Measurements from ENCODE around the gene DGKG. TPM values are rescaled to one million over a fixed set of nuclear protein-coding genes. Genes with fewer than 3 reads are reported as not detected.

DGKG gene
- total and polyA plus RNA-seq, 10 of the 15 experiments (the other 5 are each of a cell fraction or from before 2014, with no cell fraction given), result 0.39 to 6.2 (median 4.7) TPM

- TF ChIP-seq RELA (IDR thresholded peaks at IDR 0.05; ENCODE audit: borderline replicate concordance, partially characterized antibody), result no peak
- TF ChIP-seq ETV6 (conservative IDR thresholded peaks at IDR 0.05 in 1 of 2, IDR thresholded peaks at IDR 0.05 in 1 of 2; ENCODE audit: borderline replicate concordance in 1 of 2, low read depth in 1 of 2), result peak in 1 of 2 experiments; percentile 27; a peak in 1 of 4 replicates
- no peak for TF ChIP-seq SUPT20H (IDR thresholded peaks at IDR 0.05; ENCODE audit: borderline replicate concordance, control insufficient read depth, low read depth, low read length)
- no peak for TF ChIP-seq MTA3 (IDR thresholded peaks at IDR 0.05; ENCODE audit: borderline replicate concordance, low read length)
- TF ChIP-seq BCL11A (IDR thresholded peaks at IDR 0.05; ENCODE audit: low read depth, low read length), result no peak
- no peak for TF ChIP-seq NR2C1 (IDR thresholded peaks at IDR 0.05)
These were observed 152.0 kb downstream of the DGKG start (continued) for GRCh38 chr3:186209810-186210752.

- CTCF ChIA-PET, result interaction anchor here (0.7 to 2.7 kb wide), 10 partner anchors 10 to 331 kb away, joined by 3 to 10 read pairs (median 4); no protein-coding TSS in a partner anchor
- no peak overlapping the region for H3K4me2 ChIP-seq (ENCODE audit: control insufficient read depth, insufficient read depth)
- no peak for DNase-seq (ENCODE audit: low read depth, low spot score)
- RAD21 ChIA-PET (ENCODE audit: unreplicated experiment), result interaction anchor here (1.1 to 1.9 kb wide), 5 partner anchors 22 to 332 kb away, joined by 3 to 5 read pairs (median 4); no protein-coding TSS in a partner anchor
- no TSS peak for BruUV-seq (replicated peaks)
- H3K36me3 ChIP-seq (ENCODE audit: control insufficient read depth in 2 of 2, insufficient read depth in 2 of 2, low read length in 1 of 2), result no peaks in the 10 kb centered on the region
- H3K79me2 ChIP-seq (ENCODE audit: control insufficient read depth, insufficient read depth, low read length), result no peaks in the 10 kb centered on the region
- 89% methylated on average over 8 of the region's 8 CpGs for WGBS (ENCODE audit: insufficient coverage, insufficient replicate concordance, low lambda C conversion rate, missing lambda C conversion rate)
- H3K27ac ChIP-seq (ENCODE audit: control insufficient read depth, insufficient read depth), result no peak overlapping the region
- no peaks in the 10 kb centered on the region for H4K20me1 ChIP-seq (ENCODE audit: control insufficient read depth, insufficient read depth)
- H3K27me3 ChIP-seq (replicated peaks in 1 of 2; ENCODE audit: control insufficient read depth in 2 of 2, insufficient read depth in 2 of 2, low read length in 1 of 2), result no peaks in the 10 kb centered on the region; a peak in 1 of 4 replicates
- in situ Hi-C loops (cut with MboI), result no loop called here
- peaks cover 14% of the 10 kb centered on the region for H3K4me1 ChIP-seq (ENCODE audit: control insufficient read depth, insufficient read depth, low read length)
- H3K4me3 ChIP-seq, result no peak overlapping the region
- POLR2A ChIA-PET, result interaction anchor here (1.1 to 1.3 kb wide), 2 partner anchors 10 to 22 kb away, joined by 3 read pairs; no protein-coding TSS in a partner anchor
- no peak for TF ChIP-seq JUND (IDR thresholded peaks at IDR 0.05; ENCODE audit: low read depth, low read length)
- TF ChIP-seq RAD21 (IDR thresholded peaks at IDR 0.05; ENCODE audit: insufficient read depth, low read depth, low read length), result peak; percentile 38; the same call in 1 of the 2 replicates
- TF ChIP-seq MTA3 (IDR thresholded peaks at IDR 0.05; ENCODE audit: borderline replicate concordance, low read length), result no peak
- TF ChIP-seq CTCF (IDR thresholded peaks at IDR 0.05 in 2 of 3, conservative IDR thresholded peaks at IDR 0.05 in 1 of 3; ENCODE audit: control insufficient read depth in 2 of 3, extremely low read depth in 1 of 3, insufficient read depth in 1 of 3, low read depth in 3 of 3, low read length in 3 of 3), result peak in 1 of 3 experiments; percentile 4; a peak in 1 of 6 replicates
- intact Hi-C loops (cut with micrococcal nuclease; ENCODE audit: unreplicated experiment), result no loop called here
- FAIRE-seq, result no peak
- ATAC-seq, result no peak
- H2AFZ ChIP-seq (ENCODE audit: control insufficient read depth, low read depth, low read length), result no peak overlapping the region
- no peaks in the 10 kb centered on the region for H3K9me3 ChIP-seq (replicated peaks; ENCODE audit: control insufficient read depth, insufficient read depth, low read length)
- SMC1A ChIA-PET (ENCODE audit: uncharacterized antibody, unreplicated experiment), result interaction anchor here (1.1 to 2.3 kb wide), 4 partner anchors 10 to 265 kb away, joined by 4 to 11 read pairs (median 4); no protein-coding TSS in a partner anchor
- no peak overlapping the region for H3K9ac ChIP-seq (ENCODE audit: control insufficient read depth, insufficient read depth, low read length)
These were observed 153.6 kb downstream of the DGKG start for GRCh38 chr3:186208296-186208989.
